ENCODE data around the gene HPS3. TPM values are rescaled to one million over a fixed set of nuclear protein-coding genes. Genes with fewer than 3 reads are reported as not detected.

HPS3 gene
- total RNA-seq, 1 donor from 2014 or later: 32.3 TPM

DNA sequence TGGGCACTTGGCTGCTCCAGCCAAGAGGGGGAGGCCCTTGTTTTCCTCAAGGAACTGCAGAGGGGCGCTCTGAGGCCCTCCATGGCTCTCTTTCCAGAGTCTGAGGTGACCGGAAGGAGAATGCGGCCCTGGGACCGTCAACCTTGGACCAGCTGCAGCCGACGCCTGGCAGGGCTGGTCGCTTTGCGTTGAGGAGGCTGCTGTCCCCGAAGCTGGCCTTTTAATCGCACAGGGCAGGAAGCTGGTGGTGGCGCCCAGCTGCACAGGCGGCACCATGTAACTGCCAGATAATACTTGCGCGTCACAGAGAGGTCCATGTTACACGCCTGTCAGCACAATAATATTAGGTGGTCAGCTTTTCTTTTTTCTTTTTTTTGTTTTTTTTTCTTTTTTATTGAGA lies 42.2 kb upstream of the HPS3 start:
- H4K20me1 ChIP-seq (ENCODE audit: low read depth): peaks cover 6% of the 10 kb centered on the region
- H3K27ac ChIP-seq: no peak overlapping the region
- peaks cover 26% of the 10 kb centered on the region for H3K79me2 ChIP-seq (ENCODE audit: low read depth)
- H3K4me1 ChIP-seq: no peaks in the 10 kb centered on the region
- Mint-ChIP-seq H3K4me3 (no peak overlapping the region), H3K36me3 (peaks cover 20% of the 10 kb centered on the region), H3K27ac (no peak overlapping the region), H3K9me3 (peaks cover 18% of the 10 kb centered on the region), H3K4me1 (peaks cover 22% of the 10 kb centered on the region), H3K27me3 (ENCODE audit: insufficient read depth, low read depth) (peaks cover 12% of the 10 kb centered on the region)
- no peaks in the 10 kb centered on the region for H3K27me3 ChIP-seq
- no peaks in the 10 kb centered on the region for H3K9me3 ChIP-seq (ENCODE audit: low read depth)
- peaks cover 21% of the 10 kb centered on the region for H3F3A ChIP-seq (ENCODE audit: low read depth)
- H3K36me3 ChIP-seq: no peaks in the 10 kb centered on the region
- H2AFZ ChIP-seq (replicated peaks): no peak overlapping the region
- no peak overlapping the region for H3K9ac ChIP-seq
- no peak overlapping the region for H3K4me2 ChIP-seq
- no peak for DNase-seq (ENCODE audit: low spot score)
- H3K4me3 ChIP-seq: no peak overlapping the region
- no peak for TF ChIP-seq EZH2 (IDR thresholded peaks at IDR 0.05)
- TF ChIP-seq EZH2phosphoT487 (IDR thresholded peaks at IDR 0.05): no peak
- TF ChIP-seq, protein P1, sequence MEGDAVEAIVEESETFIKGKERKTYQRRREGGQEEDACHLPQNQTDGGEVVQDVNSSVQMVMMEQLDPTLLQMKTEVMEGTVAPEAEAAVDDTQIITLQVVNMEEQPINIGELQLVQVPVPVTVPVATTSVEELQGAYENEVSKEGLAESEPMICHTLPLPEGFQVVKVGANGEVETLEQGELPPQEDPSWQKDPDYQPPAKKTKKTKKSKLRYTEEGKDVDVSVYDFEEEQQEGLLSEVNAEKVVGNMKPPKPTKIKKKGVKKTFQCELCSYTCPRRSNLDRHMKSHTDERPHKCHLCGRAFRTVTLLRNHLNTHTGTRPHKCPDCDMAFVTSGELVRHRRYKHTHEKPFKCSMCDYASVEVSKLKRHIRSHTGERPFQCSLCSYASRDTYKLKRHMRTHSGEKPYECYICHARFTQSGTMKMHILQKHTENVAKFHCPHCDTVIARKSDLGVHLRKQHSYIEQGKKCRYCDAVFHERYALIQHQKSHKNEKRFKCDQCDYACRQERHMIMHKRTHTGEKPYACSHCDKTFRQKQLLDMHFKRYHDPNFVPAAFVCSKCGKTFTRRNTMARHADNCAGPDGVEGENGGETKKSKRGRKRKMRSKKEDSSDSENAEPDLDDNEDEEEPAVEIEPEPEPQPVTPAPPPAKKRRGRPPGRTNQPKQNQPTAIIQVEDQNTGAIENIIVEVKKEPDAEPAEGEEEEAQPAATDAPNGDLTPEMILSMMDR (IDR thresholded peaks at IDR 0.05): no peak

DNA sequence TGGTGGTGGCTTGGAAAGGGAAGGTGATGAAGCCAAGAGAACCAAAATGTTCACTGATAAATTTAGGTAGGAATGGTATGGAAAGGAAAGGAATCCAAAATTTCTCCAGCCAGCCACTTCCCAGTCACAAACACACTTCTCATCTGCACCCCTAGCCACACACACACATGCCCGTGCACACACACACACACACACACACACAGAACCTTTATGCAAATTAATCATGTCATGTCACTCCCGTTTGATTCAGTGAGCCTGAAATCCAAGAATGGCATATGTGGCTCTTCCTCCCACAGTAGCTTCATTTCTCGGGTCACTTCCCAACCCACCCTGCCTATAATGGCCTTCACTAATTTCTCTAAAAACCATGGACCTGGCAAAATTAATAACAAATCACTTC lies 40.0 kb upstream of the HPS3 start:
- Mint-ChIP-seq H3K4me3 (no peak overlapping the region), H3K36me3 (peaks cover 8% of the 10 kb centered on the region), H3K9me3 (peaks cover 10% of the 10 kb centered on the region), H3K27ac (no peak overlapping the region), H3K4me1 (peaks cover 18% of the 10 kb centered on the region), H3K27me3 (ENCODE audit: insufficient read depth, low read depth) (peaks cover 12% of the 10 kb centered on the region)
- Histone ChIP-seq H3K9me3 (ENCODE audit: low read depth) (no peaks in the 10 kb centered on the region), H3K9ac (no peak overlapping the region), H3K79me2 (ENCODE audit: low read depth) (peaks cover 12% of the 10 kb centered on the region), H3K4me2 (no peak overlapping the region), H3F3A (ENCODE audit: low read depth) (peaks cover 21% of the 10 kb centered on the region), H3K27ac (no peak overlapping the region), H3K27me3 (no peaks in the 10 kb centered on the region), H3K36me3 (no peaks in the 10 kb centered on the region), H3K4me3 (no peak overlapping the region), H3K4me1 (no peaks in the 10 kb centered on the region), H2AFZ (replicated peaks) (no peak overlapping the region), H4K20me1 (ENCODE audit: low read depth) (peaks cover 6% of the 10 kb centered on the region)
- no peak for DNase-seq (ENCODE audit: low spot score)
- TF ChIP-seq EZH2phosphoT487 (IDR thresholded peaks at IDR 0.05) (no peak), EZH2 (IDR thresholded peaks at IDR 0.05) (no peak)
- TF ChIP-seq, protein P1 (IDR thresholded peaks at IDR 0.05): no peak

DNA sequence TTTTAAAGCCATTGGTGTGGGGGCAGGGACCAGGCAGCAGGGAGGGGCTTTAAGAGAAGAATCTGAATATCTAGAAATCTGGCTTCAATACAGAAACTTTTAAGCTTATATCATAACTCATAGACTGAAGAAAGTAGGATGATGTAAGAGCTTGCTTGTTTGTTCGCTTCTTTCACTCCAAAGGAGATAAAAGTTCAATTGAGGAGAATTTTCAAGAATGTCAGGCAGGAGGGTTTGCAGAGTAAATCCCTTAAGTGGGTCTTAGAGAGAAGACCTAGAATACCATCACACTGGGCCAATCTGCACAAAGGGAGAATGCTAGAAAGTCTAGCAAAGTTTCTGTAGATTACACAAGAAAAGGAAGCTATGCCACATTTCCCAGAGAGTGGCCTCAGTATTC lies 39.0 kb upstream of the HPS3 start:
- no peak overlapping the region for H3K4me3 ChIP-seq
- H3K9me3 ChIP-seq (ENCODE audit: low read depth): no peaks in the 10 kb centered on the region
- H3K27ac ChIP-seq: no peak overlapping the region
- peaks cover 3% of the 10 kb centered on the region for H3K36me3 Mint-ChIP-seq
- H2AFZ ChIP-seq (replicated peaks): no peak overlapping the region
- H3K27me3 ChIP-seq: no peaks in the 10 kb centered on the region
- H3K9ac ChIP-seq: no peak overlapping the region
- peaks cover 12% of the 10 kb centered on the region for H3K27me3 Mint-ChIP-seq (ENCODE audit: insufficient read depth, low read depth)
- H3K36me3 ChIP-seq: no peaks in the 10 kb centered on the region
- H4K20me1 ChIP-seq (ENCODE audit: low read depth): peaks cover under 1% of the 10 kb centered on the region
- no peak overlapping the region for H3K27ac Mint-ChIP-seq
- peaks cover 16% of the 10 kb centered on the region for H3F3A ChIP-seq (ENCODE audit: low read depth)
- H3K79me2 ChIP-seq (ENCODE audit: low read depth): peaks cover 2% of the 10 kb centered on the region
- no peak for TF ChIP-seq EZH2phosphoT487 (IDR thresholded peaks at IDR 0.05)
- TF ChIP-seq EZH2 (IDR thresholded peaks at IDR 0.05): no peak
- TF ChIP-seq, protein P1 (IDR thresholded peaks at IDR 0.05): no peak
- H3K4me3 Mint-ChIP-seq: no peak overlapping the region
- H3K4me1 ChIP-seq: no peaks in the 10 kb centered on the region
- DNase-seq (ENCODE audit: low spot score): no peak
- H3K9me3 Mint-ChIP-seq: peaks cover 9% of the 10 kb centered on the region
- peaks cover 10% of the 10 kb centered on the region for H3K4me1 Mint-ChIP-seq
- H3K4me2 ChIP-seq: no peak overlapping the region
